ENCODE data around the gene NAB2.

DNA sequence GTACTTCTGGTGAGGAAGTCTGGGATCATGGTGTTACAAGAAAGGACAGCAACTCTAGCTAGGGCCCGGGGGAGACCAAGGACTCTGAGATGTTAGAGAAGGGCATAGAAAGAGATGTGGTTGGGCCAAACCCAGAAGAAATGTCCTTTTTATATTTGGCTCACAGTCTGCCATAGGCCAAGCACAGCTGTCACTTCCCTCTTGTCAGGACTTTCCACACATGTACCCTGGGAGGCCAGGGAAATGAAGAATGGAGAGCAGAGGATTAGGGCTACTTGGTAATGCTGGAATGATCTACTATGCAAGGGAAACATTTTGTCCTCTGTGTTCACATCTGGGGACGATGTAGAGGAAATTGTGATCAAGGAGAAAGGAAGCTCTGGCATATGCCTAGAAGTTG, 48.2 kb upstream of the NAB2 start:
- TF ChIP-seq JUND (IDR thresholded peaks at IDR 0.05; ENCODE audit: low read length) (no peak), RNF2 (IDR thresholded peaks at IDR 0.05; ENCODE audit: borderline replicate concordance, low read depth, low read length, missing control alignments, poor library complexity, severe bottlenecking) (no peak), EZH2 (IDR thresholded peaks at IDR 0.05; ENCODE audit: low read depth, low read length, severe bottlenecking) (no peak), CTCF (IDR thresholded peaks at IDR 0.05; ENCODE audit: control extremely low read depth in 1 of 3, insufficient read depth in 1 of 3, low read depth in 1 of 3, low read length in 3 of 3) (no peak), CHD2 (IDR thresholded peaks at IDR 0.05; ENCODE audit: low read length) (no peak), YY1 (IDR thresholded peaks at IDR 0.05; ENCODE audit: low read depth, low read length) (no peak), ATF2 (IDR thresholded peaks at IDR 0.05; ENCODE audit: low read length) (no peak), SIN3A (conservative IDR thresholded peaks at IDR 0.05 in 1 of 2, IDR thresholded peaks at IDR 0.05 in 1 of 2; ENCODE audit: low read depth in 1 of 2, low read length in 2 of 2) (no peak), POLR2AphosphoS5 (IDR thresholded peaks at IDR 0.05; ENCODE audit: low read depth, low read length) (no peak), MAX (IDR thresholded peaks at IDR 0.05) (no peak)
